HepG2 (cell line): ENCODE data around the gene CCDC106. TPM values are rescaled to one million over a fixed set of nuclear protein-coding genes. Genes with fewer than 3 reads are reported as not detected.

Source experiments
- DMAP1 ChIP-seq: IDR thresholded peaks from 2 replicates; pipeline ENCODE4 v1.6.1; 2016
- IKZF1 ChIP-seq: fragments of 450-650 bp; IDR thresholded peaks from 2 replicates; pipeline ENCODE4 v1.7.1; 2016
- KLF15 ChIP-seq: sonication (generic); formaldehyde crosslinking; IDR thresholded peaks from 2 replicates; pipeline ENCODE4 v1.8.1; 2023; ENCODE audit warnings: borderline replicate concordance, mild to moderate bottlenecking, inconsistent platforms, missing genetic modification reagents, mixed read lengths
- NCOA5 ChIP-seq: sonication (generic); formaldehyde crosslinking; IDR thresholded peaks from 2 replicates; pipeline ENCODE4 v1.4.0; 2020; ENCODE audit warnings: missing genetic modification reagents
- PCBP1 ChIP-seq: fragments of 200-400 bp; formaldehyde crosslinking; IDR thresholded peaks from 2 replicates; pipeline ENCODE4 v1.6.1; 2017; ENCODE audit warnings: mild to moderate bottlenecking, low read depth, low read length, borderline replicate concordance
- REPIN1 ChIP-seq: sonication (generic); formaldehyde crosslinking; IDR thresholded peaks from 2 replicates; pipeline ENCODE4 v1.8.0; 2022; ENCODE audit warnings: missing genetic modification reagents, low read depth, mild to moderate bottlenecking, borderline replicate concordance
- SMARCE1 ChIP-seq: fragments of 450-650 bp; IDR thresholded peaks from 2 replicates; pipeline ENCODE4 v1.6.1; 2017; ENCODE audit warnings: borderline replicate concordance
- TAF1 ChIP-seq: sonication (generic); formaldehyde crosslinking; IDR thresholded peaks from 2 replicates; pipeline ENCODE4 v1.4.0; 2020; ENCODE audit warnings: missing genetic modification reagents
- THYN1 ChIP-seq: sonication (generic); formaldehyde crosslinking; IDR thresholded peaks from 2 replicates; pipeline ENCODE4 v1.8.1; 2023; ENCODE audit warnings: low read depth, mild to moderate bottlenecking, moderate library complexity, missing genetic modification reagents, borderline replicate concordance
- U2AF1 ChIP-seq: fragments of 200-400 bp; formaldehyde crosslinking; optimal IDR thresholded peaks from 2 replicates; pipeline ENCODE3; 2017; ENCODE audit warnings: mild to moderate bottlenecking, low read depth, low read length
- ZKSCAN8 ChIP-seq: IDR thresholded peaks from 2 replicates; pipeline ENCODE4 v1.6.1; 2016; ENCODE audit warnings: borderline replicate concordance, missing genetic modification reagents, missing compliant biosample characterization
- ZNF230 ChIP-seq: sonication (generic); formaldehyde crosslinking; IDR thresholded peaks from 2 replicates; pipeline ENCODE4 v1.4.0; 2020; ENCODE audit warnings: mild to moderate bottlenecking, missing genetic modification reagents
- ZNF451 ChIP-seq: sonication (generic); formaldehyde crosslinking; IDR thresholded peaks from 2 replicates; pipeline ENCODE4 v1.5.0; 2020; ENCODE audit warnings: mild to moderate bottlenecking, missing genetic modification reagents
- ZNF747 ChIP-seq: sonication (generic); formaldehyde crosslinking; IDR thresholded peaks from 2 replicates; pipeline ENCODE4 v1.8.1; 2023; ENCODE audit warnings: missing genetic modification reagents, mild to moderate bottlenecking, borderline replicate concordance
- ZNF782 ChIP-seq: sonication (generic); formaldehyde crosslinking; IDR thresholded peaks from 2 replicates; pipeline ENCODE4 v1.4.0; 2020; ENCODE audit warnings: missing genetic modification reagents, mild to moderate bottlenecking, borderline replicate concordance
- ZSCAN30 ChIP-seq: sonication (generic); formaldehyde crosslinking; IDR thresholded peaks from 2 replicates; pipeline ENCODE4 v1.5.0; 2020; ENCODE audit warnings: mild to moderate bottlenecking, missing genetic modification reagents
- polyA plus RNA-seq, 8 experiments: library from polyadenylated mRNA; depleted of rRNA in 3 of 8; stranded (reverse) in 7 of 8; unstranded in 1 of 8; fragments of >200 nt; fragmentation: Illumina TruSeq in 4 of 8; extraction: Trizol in 4 of 8; gene quantifications; 2 replicates each; pipeline versions ENCODE4 v1.2.1 to v1.2.3, GENCODE V29; 2011 to 2016; ENCODE audit warnings: low read depth in 4 of 8, missing spikeins in 1 of 8, mixed read lengths in 1 of 8; ENCODE audit not compliant: insufficient read depth in 1 of 8
- total RNA-seq, 5 experiments: library from RNA; depleted of rRNA; stranded (reverse); fragments of >200 nt; fragmentation: Illumina TruSeq; extraction: Trizol; gene quantifications; 2 replicates each; pipeline ENCODE4 v1.2.3, GENCODE V29; 2016; ENCODE audit warnings: low read depth in 1 of 5
- TF ChIP-seq, protein P1 (sequence below): sonication (generic); formaldehyde crosslinking; IDR thresholded peaks from 2 replicates; pipeline ENCODE4 v1.4.0; 2020; ENCODE audit warnings: low read depth, mild to moderate bottlenecking, missing genetic modification reagents
- TF ChIP-seq, protein P2 (sequence below), 2 experiments: sonication (generic) in 1 of 2; formaldehyde crosslinking in 1 of 2; IDR thresholded peaks; 2 replicates each; pipeline versions ENCODE4 v1.6.1 to v1.9.0; 2014 to 2022; ENCODE audit warnings: antibody characterized with exemption in 1 of 2, borderline replicate concordance in 1 of 2, inconsistent platforms in 1 of 2, low read depth in 1 of 2, missing genetic modification reagents in 1 of 2
- TF ChIP-seq, protein P3 (sequence below): sonication (generic); formaldehyde crosslinking; IDR thresholded peaks from 2 replicates; pipeline ENCODE4 v1.4.0; 2020; ENCODE audit warnings: missing genetic modification reagents
- TF ChIP-seq, protein P4 (sequence below): IDR thresholded peaks from 2 replicates; pipeline ENCODE4 v1.6.1; 2016; ENCODE audit warnings: missing biosample characterization, missing genetic modification reagents, low read depth

The CCDC106 gene
- total and polyA plus RNA-seq, 2 of the 13 experiments (the other 11 are each of a cell fraction or from before 2014, with no cell fraction given) = 4.7 to 8.8 TPM

DNA sequence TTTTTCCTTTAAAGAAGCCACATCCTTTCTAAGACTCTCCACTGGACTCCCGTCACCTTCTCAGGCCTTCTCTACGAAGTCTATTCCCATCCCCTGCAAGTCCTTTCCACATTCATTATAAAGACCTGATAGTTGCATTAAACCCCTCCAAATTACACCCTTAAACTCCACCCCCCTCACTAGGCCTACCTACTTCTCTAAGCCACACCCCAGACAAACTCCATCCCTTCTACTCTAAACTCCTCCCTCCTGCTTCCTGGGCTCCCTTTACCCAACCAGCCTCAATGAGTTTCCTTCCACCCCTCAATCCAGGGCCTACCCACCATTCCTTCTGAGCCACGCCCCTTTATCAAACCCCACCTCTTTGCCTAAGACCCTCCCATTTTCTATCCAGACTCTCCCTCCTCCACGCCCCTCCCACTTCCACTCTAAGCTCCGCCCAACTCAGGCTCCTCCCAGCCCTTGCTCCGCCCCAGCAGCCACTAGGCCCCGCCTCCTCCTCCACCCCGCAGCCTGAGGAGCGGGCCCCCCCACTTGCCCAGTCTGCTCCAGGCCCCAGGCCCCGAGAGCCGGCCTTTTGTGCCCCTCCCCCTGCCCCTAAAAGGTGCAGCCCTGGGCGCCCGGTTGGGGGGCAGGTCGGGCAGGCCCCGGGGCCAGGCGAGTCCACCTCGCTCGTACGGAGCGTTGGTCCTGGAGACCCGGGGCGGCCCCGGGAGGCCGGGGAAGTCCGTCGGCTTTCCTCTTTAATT is 49.1 kb upstream of the CCDC106 start (continued):
- TF ChIP-seq, protein P1, sequence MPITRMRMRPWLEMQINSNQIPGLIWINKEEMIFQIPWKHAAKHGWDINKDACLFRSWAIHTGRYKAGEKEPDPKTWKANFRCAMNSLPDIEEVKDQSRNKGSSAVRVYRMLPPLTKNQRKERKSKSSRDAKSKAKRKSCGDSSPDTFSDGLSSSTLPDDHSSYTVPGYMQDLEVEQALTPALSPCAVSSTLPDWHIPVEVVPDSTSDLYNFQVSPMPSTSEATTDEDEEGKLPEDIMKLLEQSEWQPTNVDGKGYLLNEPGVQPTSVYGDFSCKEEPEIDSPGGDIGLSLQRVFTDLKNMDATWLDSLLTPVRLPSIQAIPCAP (CRISPR knock-in tag) = no peak
- TF ChIP-seq ZNF230 (no peak), NCOA5 (no peak), DMAP1 (CRISPR knock-in tag) (peak; percentile 48; the same call in 1 of the 2 replicates), ZSCAN30 (CRISPR knock-in tag) (no peak), IKZF1 (0 out of 2 replicates have a peak, but pooled peaks have one; percentile 21), TAF1 (CRISPR knock-in tag) (peak; percentile 83), PCBP1 (no peak), SMARCE1 (no peak), ZNF747 (CRISPR knock-in tag) (no peak), ZNF782 (CRISPR knock-in tag) (no peak), REPIN1 (CRISPR knock-in tag) (no peak), U2AF1 (no peak), KLF15 (peak; percentile 73; the same call in 1 of the 2 replicates), ZNF451 (CRISPR knock-in tag) (no peak), ZKSCAN8 (CRISPR knock-in tag) (no peak), THYN1 (CRISPR knock-in tag) (no peak)
- TF ChIP-seq, protein P2, sequence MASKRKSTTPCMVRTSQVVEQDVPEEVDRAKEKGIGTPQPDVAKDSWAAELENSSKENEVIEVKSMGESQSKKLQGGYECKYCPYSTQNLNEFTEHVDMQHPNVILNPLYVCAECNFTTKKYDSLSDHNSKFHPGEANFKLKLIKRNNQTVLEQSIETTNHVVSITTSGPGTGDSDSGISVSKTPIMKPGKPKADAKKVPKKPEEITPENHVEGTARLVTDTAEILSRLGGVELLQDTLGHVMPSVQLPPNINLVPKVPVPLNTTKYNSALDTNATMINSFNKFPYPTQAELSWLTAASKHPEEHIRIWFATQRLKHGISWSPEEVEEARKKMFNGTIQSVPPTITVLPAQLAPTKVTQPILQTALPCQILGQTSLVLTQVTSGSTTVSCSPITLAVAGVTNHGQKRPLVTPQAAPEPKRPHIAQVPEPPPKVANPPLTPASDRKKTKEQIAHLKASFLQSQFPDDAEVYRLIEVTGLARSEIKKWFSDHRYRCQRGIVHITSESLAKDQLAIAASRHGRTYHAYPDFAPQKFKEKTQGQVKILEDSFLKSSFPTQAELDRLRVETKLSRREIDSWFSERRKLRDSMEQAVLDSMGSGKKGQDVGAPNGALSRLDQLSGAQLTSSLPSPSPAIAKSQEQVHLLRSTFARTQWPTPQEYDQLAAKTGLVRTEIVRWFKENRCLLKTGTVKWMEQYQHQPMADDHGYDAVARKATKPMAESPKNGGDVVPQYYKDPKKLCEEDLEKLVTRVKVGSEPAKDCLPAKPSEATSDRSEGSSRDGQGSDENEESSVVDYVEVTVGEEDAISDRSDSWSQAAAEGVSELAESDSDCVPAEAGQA (IDR thresholded peaks at IDR 0.05; ENCODE audit: low read depth) = no peak
- TF ChIP-seq, protein P2 (CRISPR knock-in tag; IDR thresholded peaks at IDR 0.05; ENCODE audit: borderline replicate concordance) = no peak; the same call in 1 of the 2 replicates
- TF ChIP-seq, protein P3, sequence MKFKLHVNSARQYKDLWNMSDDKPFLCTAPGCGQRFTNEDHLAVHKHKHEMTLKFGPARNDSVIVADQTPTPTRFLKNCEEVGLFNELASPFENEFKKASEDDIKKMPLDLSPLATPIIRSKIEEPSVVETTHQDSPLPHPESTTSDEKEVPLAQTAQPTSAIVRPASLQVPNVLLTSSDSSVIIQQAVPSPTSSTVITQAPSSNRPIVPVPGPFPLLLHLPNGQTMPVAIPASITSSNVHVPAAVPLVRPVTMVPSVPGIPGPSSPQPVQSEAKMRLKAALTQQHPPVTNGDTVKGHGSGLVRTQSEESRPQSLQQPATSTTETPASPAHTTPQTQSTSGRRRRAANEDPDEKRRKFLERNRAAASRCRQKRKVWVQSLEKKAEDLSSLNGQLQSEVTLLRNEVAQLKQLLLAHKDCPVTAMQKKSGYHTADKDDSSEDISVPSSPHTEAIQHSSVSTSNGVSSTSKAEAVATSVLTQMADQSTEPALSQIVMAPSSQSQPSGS (CRISPR knock-in tag) = peak; percentile 51; the same call in 1 of the 2 replicates
- TF ChIP-seq, protein P4, sequence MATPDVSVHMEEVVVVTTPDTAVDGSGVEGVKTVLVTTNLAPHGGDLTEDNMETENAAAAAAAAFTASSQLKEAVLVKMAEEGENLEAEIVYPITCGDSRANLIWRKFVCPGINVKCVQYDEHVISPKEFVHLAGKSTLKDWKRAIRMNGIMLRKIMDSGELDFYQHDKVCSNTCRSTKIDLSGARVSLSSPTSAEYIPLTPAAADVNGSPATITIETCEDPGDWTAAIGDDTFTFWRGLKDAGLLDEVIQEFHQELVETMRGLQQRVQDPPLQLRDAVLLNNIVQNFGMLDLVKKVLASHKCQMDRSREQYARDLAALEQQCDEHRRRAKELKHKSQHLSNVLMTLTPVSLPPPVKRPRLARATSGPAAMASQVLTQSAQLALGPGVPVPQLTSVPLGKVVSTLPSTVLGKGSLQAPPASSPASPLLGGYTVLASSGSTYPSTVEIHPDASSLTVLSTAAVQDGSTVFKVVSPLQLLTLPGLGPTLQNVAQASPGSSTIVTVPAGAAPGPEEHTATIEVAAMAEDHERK (CRISPR knock-in tag) = no peak
